Measurements from ENCODE around the gene HBB.

GRCh38 chr11:5196731-5197130 is 30.1 kb downstream of the HBB start:
- TF ChIP-seq CTCF (IDR thresholded peaks at IDR 0.05; ENCODE audit: low read depth, low read length) (no peak), EZH2phosphoT487 (IDR thresholded peaks at IDR 0.05; ENCODE audit: low read depth) (no peak)
